Measurements from ENCODE around the gene PRPH2.
"Not testable (repeated sequence)": the region's sequence is repeated elsewhere in the genome, so short reads cannot be mapped to it uniquely, and the experiment has no call there.

GRCh38 chr6:42702786-42703185 lies 19.6 kb downstream of the PRPH2 start:
- TF ChIP-seq MAX (IDR thresholded peaks at IDR 0.05; ENCODE audit: insufficient read depth, insufficient read length); CTCF (IDR thresholded peaks at IDR 0.05; ENCODE audit: extremely low read depth in 1 of 2, insufficient read depth in 1 of 2, low read depth in 1 of 2, low read length in 2 of 2); JUN (IDR thresholded peaks at IDR 0.05; ENCODE audit: borderline replicate concordance, insufficient read depth, insufficient read length, low read depth): not testable (repeated sequence)

All from endothelial cell of umbilical vein (primary cell).